Measurements from ENCODE around the gene CTSD. TPM values are rescaled to one million over a fixed set of nuclear protein-coding genes. Genes with fewer than 3 reads are reported as not detected.

The CTSD gene
- polyA plus RNA-seq, 1 of the 3 experiments (the other 2 are of a cell fraction), result 187 TPM

GRCh38 chr11:1782831-1783724 lies 19.4 kb upstream of the CTSD start:
- no peak for TF ChIP-seq SIN3A (IDR thresholded peaks at IDR 0.05; ENCODE audit: borderline replicate concordance, low read depth, low read length)
- no peak for TF ChIP-seq RCOR1 (IDR thresholded peaks at IDR 0.05; ENCODE audit: low read length)
- no peak for TF ChIP-seq CTCF (IDR thresholded peaks at IDR 0.05)
- TF ChIP-seq EZH2phosphoT487 (IDR thresholded peaks at IDR 0.05; ENCODE audit: borderline replicate concordance, low read depth), result no peak
- no peak for TF ChIP-seq REST (IDR thresholded peaks at IDR 0.05; ENCODE audit: low read depth, low read length)
- no peak for TF ChIP-seq GABPA (IDR thresholded peaks at IDR 0.05; ENCODE audit: low read depth)
- TF ChIP-seq RAD21 (IDR thresholded peaks at IDR 0.05; ENCODE audit: low read length), result no peak
- no peak for TF ChIP-seq POLR2AphosphoS5 (IDR thresholded peaks at IDR 0.05; ENCODE audit: low read depth, low read length)
- no peak for TF ChIP-seq FOSL2 (IDR thresholded peaks at IDR 0.05; ENCODE audit: borderline replicate concordance, low read depth)
- TF ChIP-seq NRF1 (IDR thresholded peaks at IDR 0.05; ENCODE audit: low read depth, low read length), result no peak
- no peak for TF ChIP-seq NFIC (IDR thresholded peaks at IDR 0.05; ENCODE audit: borderline replicate concordance)
- Histone ChIP-seq H3K79me2 (ENCODE audit: insufficient read depth) (no peaks in the 10 kb centered on the region), H3F3A (replicated peaks; ENCODE audit: insufficient read depth) (no peaks in the 10 kb centered on the region), H3K9me3 (no peaks in the 10 kb centered on the region), H3K4me3 (ENCODE audit: low read depth in 2 of 2, low read length in 1 of 2) (no peak overlapping the region), H4K20me1 (ENCODE audit: insufficient read depth) (no peaks in the 10 kb centered on the region), H3K4me2 (no peak overlapping the region), H3K27me3 (ENCODE audit: insufficient read depth) (no peaks in the 10 kb centered on the region), H3K36me3 (replicated peaks in 1 of 2; ENCODE audit: control insufficient read depth in 1 of 2, insufficient read depth in 2 of 2, low read length in 1 of 2) (no peaks in the 10 kb centered on the region), H3K27ac (ENCODE audit: low read depth in 2 of 2, low read length in 1 of 2) (no peak overlapping the region), H3K4me1 (ENCODE audit: control insufficient read depth in 1 of 2, insufficient read depth in 2 of 2, low read depth in 1 of 2, low read length in 1 of 2) (peaks cover 0 to 7% of the 10 kb centered on the region in 2 experiments; a peak in 1 of 4 replicates), H3K9me2 (no peaks in the 10 kb centered on the region), H2AFZ (ENCODE audit: low read depth) (no peak overlapping the region), H3K9ac (no peak overlapping the region)
- ChIA-PET CTCF (interaction anchor here (0.8 to 2.1 kb wide), 4 partner anchors 9 to 49 kb away, joined by 3 to 10 read pairs (median 4); no protein-coding TSS in a partner anchor), POLR2A (no interaction called here)
- WGBS (ENCODE audit: low lambda C conversion rate), result 76% methylated on average over 16 of the region's 20 CpGs
- DNase-seq, result peak; percentile 14
